Activated CD4-positive, alpha-beta T cell treated with anti-CD3 and anti-CD28 coated beads, Interleukin-2, Interleukin-6, amounts not matched to agents 100 ng/mL and 50 ng/mL, durations not matched to agents 16 hours and 8 hours (primary cell): Measurements from ENCODE around the gene BPIFB2.
"Not testable (repeated sequence)": the region's sequence is repeated elsewhere in the genome, so short reads cannot be mapped to it uniquely, and the experiment has no call there.

Experiments used
- DNase-seq: peaks from one replicate; pipeline ENCODE4 v3.0.0-alpha.2; 2020

The BPIFB2 gene, protein sequence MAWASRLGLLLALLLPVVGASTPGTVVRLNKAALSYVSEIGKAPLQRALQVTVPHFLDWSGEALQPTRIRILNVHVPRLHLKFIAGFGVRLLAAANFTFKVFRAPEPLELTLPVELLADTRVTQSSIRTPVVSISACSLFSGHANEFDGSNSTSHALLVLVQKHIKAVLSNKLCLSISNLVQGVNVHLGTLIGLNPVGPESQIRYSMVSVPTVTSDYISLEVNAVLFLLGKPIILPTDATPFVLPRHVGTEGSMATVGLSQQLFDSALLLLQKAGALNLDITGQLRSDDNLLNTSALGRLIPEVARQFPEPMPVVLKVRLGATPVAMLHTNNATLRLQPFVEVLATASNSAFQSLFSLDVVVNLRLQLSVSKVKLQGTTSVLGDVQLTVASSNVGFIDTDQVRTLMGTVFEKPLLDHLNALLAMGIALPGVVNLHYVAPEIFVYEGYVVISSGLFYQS

DNA sequence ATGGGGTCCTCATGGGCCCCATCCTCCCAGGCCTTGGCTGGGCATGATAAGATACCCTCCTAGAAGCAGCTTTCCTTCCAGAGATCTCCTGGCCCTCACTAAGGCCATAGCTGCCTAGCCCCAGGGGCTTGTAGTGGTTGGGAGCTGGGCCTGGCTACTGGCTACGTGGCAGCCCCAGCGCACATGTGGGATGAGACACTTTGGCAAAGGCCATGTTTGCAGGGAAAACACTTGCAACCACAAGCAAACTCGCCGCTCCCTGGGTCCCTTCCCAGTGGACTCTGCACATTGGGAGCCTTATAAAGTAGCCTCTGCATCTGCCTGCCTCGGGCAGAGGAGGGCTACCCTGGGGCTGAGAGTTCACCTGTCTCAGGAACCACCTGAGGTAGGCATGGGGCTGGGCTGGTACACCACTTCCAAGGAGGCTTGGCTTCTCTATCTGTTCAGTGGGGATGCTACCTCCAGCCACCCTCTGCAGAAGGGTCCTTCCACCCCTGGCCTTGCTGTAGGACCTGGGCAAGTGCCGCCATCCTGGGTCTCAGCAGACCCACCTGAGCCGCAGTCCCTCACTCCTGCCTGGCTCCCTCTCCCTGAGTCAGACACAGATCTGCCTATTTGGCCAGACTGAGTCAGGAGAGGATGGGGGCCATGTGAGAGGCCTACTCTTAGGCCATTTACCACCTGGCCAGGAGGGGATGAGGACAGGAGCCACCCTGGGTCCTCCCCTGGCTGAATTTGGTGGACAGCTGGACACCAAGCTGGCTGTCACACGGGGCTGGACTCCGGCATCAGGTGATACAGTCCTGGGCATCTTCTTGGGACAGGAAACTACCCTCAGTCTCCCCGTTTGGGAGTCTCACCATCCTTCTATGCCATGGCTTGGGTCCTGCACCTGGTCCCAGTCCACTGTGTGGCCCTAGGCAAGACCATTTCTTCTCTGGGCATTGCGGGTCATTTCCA lies at the start of gene BPIFB2:
BPIFB2 (plus strand) TSS at position 329 of the 960 bp plus-strand sequence. CDS start 871 bp downstream, outside the sequence.
- no peak for DNase-seq

GRCh38 chr20:32958574-32958973 lies 48.9 kb upstream of the BPIFB2 start:
- DNase-seq: no peak

- DNase-seq: no peak
Measured at GRCh38 chr20:32959351-32960221, 47.9 kb upstream of the BPIFB2 start.

DNA sequence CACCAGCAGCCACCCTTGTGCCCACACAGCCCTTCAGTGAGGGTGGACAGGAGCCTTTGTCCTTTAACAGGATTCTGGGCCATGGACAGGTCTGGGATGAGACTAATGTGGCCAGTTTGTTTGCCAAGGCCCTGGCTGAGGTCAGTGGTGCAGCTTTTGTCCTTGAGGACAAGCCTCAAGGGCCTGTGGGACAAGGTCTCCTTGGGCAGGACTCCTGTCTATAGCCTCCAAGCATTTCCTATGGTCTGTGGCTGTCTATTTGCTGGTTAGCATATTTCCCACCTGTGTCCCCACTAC lies 47.3 kb upstream of the BPIFB2 start:
- DNase-seq: no peak

DNA sequence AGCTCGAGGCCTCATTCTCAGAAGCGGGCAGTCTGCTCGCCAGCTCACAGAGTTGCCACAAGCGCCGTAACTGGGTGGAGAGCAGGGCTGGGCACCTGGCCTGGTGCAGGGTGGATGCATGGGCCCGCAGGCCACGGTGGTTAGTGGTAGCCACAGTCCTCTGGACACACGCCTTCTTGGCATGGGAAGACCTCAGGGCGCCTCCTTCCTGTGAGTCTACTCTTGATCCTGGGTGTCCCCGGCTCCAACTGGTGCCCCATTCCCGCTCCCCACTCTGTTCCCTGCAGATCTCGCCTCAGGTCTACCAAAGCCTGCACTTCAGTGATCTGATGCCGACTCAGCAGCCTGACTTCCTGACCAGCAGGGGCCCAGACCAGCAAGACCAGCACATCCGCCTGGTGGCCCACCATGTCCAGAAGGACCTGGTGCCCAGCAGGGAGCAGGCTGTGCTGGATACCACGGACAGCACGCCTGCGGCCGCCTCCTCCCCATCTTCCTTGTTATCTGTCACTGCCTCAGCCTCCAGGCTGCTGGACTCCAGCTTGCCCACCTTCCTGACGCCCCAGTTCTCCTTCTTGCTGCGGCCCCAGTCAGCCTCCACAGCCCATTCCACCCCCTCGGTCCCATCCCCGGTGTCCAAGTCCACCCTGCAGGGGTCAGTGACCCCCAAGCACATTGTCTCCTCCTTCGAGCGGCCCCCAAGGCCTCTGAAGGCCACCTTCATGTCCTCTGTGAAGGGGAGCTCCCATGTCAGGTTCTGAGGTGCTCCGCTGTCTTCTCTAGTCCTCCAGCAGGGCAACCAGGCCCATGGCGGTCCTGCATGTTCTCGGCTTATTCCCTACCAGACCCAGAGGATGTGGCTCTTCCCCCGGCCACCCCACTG lies 46.4 kb upstream of the BPIFB2 start:
- no peak for DNase-seq

DNA sequence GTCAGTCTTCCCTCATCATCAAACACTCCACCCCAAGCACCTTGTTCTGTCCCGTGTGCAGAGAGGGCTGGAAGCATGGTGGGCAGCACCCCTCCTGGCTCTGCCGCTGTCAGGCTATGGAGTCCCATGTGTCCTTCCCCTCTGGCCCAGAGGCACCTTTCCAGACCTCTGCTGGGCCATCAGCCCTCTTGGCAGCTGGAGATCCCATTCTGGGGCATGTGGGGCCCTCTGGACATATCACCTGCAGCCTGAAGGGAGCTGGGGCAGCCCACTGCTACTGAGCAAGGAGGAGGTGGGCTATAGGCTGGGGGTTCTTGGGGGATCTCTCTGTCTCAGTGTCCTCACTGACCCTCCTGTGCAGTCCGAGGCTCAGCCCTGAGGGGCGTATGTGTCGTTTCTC lies 45.5 kb upstream of the BPIFB2 start:
- DNase-seq: no peak

DNA sequence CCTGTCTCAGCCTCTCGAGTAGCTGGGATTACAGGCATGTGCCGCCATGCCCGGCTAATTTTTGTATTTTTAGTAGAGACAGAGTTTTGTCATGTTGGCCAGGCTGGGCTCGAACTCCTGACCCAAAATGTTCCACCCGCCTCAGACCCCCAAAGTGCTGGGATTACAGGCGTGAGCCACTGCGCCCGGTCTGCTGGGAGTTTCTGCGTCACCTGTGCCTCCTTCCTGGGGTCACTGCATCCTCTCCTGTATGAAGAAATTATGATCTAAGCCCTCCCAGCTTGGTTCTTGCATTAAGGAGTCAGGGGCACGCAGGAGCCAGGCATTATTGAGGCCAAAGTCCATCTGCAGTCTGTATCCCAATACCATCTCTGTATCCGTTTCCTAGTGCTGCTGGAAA lies 44.9 kb upstream of the BPIFB2 start:
- not testable (repeated sequence) for DNase-seq

- DNase-seq: no peak
Measured at GRCh38 chr20:32963176-32963575, 44.3 kb upstream of the BPIFB2 start.

DNA sequence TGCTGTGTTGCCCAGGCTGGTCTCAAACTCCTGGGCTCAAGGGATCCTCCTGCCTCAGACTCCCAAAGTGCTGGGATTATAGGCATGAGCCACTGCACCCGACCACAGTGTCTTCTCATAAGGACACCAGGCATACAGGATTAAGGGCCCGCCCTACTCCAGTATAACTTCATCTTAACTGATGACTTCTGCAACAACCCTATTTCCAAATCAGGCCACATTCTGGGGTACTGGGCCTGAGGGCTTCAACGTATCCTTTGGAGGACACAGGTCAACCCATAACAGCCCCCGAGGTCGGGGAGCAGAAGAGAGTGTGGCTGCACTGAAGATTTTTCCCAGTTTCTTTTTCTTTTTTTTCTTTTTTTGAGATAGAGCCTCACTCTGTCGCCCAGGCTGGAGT lies 42.9 kb upstream of the BPIFB2 start:
- no peak for DNase-seq

- no peak for DNase-seq
Measured at GRCh38 chr20:32965115-32965514, 42.4 kb upstream of the BPIFB2 start.

DNA sequence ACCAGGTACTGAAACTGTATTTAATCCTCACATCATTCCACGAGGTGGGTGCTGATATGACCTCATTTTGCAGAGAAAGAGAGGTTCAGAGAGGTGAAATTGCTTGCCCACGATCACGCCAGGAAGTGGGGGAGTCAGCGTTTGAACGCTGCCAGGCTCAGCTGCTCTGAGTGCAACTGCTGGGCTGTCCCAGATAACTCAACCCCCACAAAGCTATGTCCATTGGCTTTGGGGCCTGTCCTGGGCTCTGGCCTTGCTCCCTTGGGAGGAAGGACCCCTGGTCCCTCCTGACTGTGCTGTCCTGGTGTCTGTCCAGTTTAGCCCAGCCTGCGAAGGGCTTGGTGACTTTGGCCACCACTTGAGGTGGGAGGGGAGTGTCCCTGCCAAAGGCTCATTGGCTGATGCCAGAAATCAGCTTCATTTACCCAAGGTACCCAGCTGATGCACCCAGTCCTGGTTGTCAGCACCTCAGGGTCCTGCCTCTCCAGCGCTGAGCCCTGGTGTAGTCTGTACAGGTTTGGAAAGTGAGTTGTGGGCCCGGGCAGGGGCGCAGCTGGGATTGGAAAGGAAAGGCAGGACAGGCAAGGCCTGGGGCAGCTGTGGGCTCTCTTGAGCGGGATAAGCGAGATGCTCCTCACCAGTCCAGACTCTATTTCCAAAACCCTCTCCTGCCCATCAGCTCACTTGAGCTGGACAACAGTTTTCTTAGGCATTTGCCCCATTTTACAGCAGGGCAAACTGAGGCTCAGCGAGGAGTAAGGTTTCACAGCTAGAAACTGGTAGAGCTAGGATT lies 41.7 kb upstream of the BPIFB2 start:
- no peak for DNase-seq

DNA sequence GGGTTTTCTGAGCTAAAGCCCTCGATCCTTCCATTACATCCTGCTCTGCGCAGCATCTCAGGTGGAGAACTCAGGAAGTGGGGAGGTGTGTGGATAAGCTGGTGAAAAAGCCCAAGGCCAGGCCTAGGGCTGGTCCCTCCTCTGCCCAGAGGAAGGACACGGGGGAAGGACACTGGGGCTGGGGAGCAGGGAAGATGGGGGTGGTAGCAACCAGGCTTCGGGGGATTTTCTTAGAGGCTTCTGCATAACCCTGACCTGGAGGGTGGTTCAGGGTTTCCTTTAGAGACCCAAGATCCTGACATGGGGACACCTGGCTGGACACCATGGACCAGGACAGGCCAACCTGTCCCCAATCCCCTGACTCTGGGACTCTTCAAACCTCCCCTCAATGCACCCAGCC lies 41.1 kb upstream of the BPIFB2 start:
- DNase-seq: no peak

DNA sequence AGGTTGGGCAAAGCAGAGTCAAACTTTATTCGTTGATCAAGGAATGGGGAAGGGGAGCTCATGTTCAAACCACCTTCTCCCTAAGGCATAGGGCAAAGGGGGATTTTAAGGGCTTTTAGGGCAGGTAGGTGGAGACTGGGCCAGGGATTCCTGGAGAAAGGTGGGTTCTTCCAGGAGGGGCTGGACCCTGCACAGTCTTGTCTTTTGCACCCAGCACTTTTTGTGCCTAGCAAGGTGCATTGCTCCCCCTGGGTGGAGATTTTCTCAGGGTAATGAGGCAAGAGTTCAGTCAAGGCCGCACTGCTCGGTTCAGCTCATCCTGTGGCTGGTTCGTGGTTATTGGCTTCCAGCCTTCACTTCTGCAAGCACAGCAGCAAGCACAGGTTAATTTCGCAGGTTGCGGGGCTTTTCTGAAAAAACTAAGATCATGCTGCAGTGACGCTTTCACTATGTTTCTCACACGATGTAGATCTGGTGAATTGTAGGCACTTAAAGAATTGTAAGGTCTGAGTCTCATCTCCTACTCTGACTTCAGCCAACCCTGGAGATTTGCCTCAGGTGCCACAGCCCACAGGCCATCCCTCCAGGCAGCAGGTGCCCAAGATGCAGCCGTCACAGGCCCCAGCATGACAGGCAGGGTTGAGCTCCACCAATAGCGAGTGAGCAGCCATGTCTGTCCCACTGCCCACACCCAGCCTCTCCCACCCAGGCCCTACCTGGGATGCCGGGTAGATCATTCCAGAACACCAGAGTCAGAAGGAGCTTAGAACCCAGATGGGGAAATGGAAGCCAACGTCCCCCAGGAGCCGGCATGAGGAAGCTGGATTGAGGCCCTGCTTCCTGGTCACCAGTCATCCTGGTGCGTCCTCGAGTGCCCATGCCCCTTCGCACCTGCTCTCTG lies 40.4 kb upstream of the BPIFB2 start:
- peak; percentile 73 for DNase-seq

DNA sequence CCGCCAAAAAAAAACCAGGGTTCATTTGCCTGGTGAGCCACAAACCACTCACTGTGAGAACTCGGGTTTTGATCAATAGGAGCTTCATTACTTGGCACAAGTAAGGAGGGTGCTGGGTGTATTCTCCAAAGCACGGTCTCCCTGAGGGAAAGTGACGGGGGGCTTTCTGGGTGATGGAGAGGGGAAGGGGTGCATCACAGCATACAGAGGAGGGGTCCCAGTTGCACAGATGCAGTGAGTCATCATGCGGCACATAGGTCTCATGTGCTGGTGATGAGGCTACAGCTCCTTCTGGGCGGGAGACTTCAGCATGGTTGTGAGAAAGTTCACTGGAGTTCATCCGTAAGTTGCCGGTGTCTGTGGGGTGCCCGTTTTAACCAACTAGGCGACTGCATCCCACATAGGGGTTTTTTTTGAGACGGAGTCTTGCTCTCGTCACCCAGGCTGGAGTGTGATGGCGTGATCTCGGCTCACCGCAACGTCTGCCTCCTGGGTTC lies 39.5 kb upstream of the BPIFB2 start:
- DNase-seq: peak; percentile 31

DNA sequence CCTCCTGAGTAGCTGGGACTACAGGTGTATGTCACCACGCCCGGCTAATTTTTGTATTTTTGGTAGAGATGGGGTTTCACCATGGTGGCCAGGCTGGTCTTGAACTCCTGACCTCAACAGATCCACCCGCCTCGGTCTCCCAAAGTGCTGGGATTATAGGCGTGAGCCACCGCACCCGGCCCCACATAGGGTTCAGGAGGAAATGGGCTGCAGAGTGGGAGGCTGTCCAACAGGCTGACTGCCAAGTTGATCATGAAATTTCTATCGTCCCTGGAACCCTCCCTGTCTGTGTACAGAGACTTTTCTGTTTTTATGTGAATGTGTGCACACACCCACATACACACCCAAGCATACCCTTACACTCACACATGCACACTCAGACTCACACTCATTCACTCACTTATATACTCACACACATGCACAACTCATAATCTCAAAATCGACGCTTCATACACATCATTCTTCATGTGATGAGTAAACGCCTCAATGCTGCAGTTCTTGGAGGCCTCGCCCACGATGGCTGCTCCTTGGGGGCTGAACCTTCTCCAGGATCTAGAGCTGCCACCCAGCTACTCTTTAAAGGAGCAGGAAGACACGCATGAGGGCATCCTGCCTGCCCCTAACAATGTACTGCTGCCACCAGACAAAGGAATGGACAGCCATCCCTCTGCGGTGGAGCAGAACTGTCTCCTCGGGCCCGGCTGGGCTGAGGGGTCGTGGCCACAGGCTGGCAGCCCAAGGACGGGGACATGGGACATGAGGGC lies 38.8 kb upstream of the BPIFB2 start:
- no peak for DNase-seq

GRCh38 chr20:32969356-32970114 lies 38.0 kb upstream of the BPIFB2 start:
- no peak for DNase-seq

- no peak for DNase-seq
Measured at GRCh38 chr20:32970115-32970972, 37.2 kb upstream of the BPIFB2 start.
